GM19099 (cell line): Measurements from ENCODE around the gene TRAPPC10.

ENCODE experiments used
- POLR2A ChIP-seq: IDR thresholded peaks from 3 replicates; pipeline ENCODE4 v1.6.1; 2011; ENCODE audit warnings: low read depth; ENCODE audit not compliant: insufficient read length; ENCODE audit errors: extremely low read depth

Gene TRAPPC10

GRCh38 chr21:44011579-44012473, at the start of gene TRAPPC10:
TRAPPC10 (plus strand) TSS chr21:44012309; CDS start chr21:44012494, 185 bp downstream.
- TF ChIP-seq POLR2A: peak; percentile 88

- no peak for TF ChIP-seq POLR2A
Measured at GRCh38 chr21:43965911-43966585, 46.1 kb upstream of the TRAPPC10 start.

- TF ChIP-seq POLR2A: no peak
Measured at GRCh38 chr21:43966946-43967512, 45.1 kb upstream of the TRAPPC10 start.

- no peak for TF ChIP-seq POLR2A
Measured at GRCh38 chr21:43967981-43968380, 44.1 kb upstream of the TRAPPC10 start.

- TF ChIP-seq POLR2A: no peak
Measured at GRCh38 chr21:43968410-43969114, 43.5 kb upstream of the TRAPPC10 start.

GRCh38 chr21:43969115-43969444, 43.0 kb upstream of the TRAPPC10 start:
- no peak for TF ChIP-seq POLR2A

GRCh38 chr21:43970551-43970950, 41.6 kb upstream of the TRAPPC10 start:
- TF ChIP-seq POLR2A: no peak

GRCh38 chr21:43971201-43971991, 40.7 kb upstream of the TRAPPC10 start:
- no peak for TF ChIP-seq POLR2A

- no peak for TF ChIP-seq POLR2A
Measured at GRCh38 chr21:43971992-43972255, 40.2 kb upstream of the TRAPPC10 start.

- TF ChIP-seq POLR2A: no peak
Measured at GRCh38 chr21:43972850-43973633, 39.1 kb upstream of the TRAPPC10 start.

- no peak for TF ChIP-seq POLR2A
Measured at GRCh38 chr21:43973634-43973955, 38.5 kb upstream of the TRAPPC10 start.

- no peak for TF ChIP-seq POLR2A
Measured at GRCh38 chr21:43974791-43975468, 37.2 kb upstream of the TRAPPC10 start.

GRCh38 chr21:43975469-43976098, 36.5 kb upstream of the TRAPPC10 start:
- TF ChIP-seq POLR2A: no peak

GRCh38 chr21:43976661-43977060, 35.4 kb upstream of the TRAPPC10 start:
- TF ChIP-seq POLR2A: no peak

GRCh38 chr21:43978060-43978459, 34.0 kb upstream of the TRAPPC10 start:
- TF ChIP-seq POLR2A: no peak
